ENCODE results near the gene LMBRD1. TPM values are rescaled to one million over a fixed set of nuclear protein-coding genes. Genes with fewer than 3 reads are reported as not detected.
"Not testable (repeated sequence)": the region's sequence is repeated elsewhere in the genome, so short reads cannot be mapped to it uniquely, and the experiment has no call there.

Gene LMBRD1
- total RNA-seq, 4 donors from 2014 or later = 41.6 to 66.0 (median 57.1) TPM

DNA sequence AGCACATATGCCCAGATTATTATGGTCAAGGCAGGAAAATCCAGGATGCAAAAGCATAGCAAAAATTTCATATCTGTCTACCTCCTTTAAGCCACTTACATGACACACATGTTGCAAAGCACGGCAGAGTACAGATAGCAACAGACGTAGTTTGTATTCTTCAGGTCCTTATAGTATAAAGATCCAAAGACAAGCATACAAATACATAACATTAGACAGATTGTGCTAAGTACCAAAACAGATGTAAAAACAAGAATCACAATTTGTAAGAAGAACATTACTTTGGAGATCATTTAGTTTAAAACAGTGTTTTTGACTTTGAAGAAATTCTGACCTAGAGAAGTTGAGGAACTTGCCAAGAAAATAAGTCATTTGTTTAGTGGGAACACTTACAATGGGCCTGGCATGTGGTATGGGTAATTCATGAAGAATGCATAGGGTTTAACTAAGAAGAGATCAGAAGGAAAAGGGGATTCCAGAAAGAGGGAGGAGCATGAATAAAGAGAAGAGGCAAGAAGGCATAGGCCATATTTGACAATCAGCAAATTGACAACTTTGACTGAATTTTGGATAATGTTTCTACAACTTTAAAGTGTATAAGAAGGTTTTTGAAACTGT is 30.6 kb upstream of the LMBRD1 start:
- ATAC-seq (ENCODE audit: low FRiP score) (no peak), DNase-seq (ENCODE audit: low spot score) (no peak)
- TF ChIP-seq, protein P1, sequence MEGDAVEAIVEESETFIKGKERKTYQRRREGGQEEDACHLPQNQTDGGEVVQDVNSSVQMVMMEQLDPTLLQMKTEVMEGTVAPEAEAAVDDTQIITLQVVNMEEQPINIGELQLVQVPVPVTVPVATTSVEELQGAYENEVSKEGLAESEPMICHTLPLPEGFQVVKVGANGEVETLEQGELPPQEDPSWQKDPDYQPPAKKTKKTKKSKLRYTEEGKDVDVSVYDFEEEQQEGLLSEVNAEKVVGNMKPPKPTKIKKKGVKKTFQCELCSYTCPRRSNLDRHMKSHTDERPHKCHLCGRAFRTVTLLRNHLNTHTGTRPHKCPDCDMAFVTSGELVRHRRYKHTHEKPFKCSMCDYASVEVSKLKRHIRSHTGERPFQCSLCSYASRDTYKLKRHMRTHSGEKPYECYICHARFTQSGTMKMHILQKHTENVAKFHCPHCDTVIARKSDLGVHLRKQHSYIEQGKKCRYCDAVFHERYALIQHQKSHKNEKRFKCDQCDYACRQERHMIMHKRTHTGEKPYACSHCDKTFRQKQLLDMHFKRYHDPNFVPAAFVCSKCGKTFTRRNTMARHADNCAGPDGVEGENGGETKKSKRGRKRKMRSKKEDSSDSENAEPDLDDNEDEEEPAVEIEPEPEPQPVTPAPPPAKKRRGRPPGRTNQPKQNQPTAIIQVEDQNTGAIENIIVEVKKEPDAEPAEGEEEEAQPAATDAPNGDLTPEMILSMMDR (IDR thresholded peaks at IDR 0.05) = no peak

DNA sequence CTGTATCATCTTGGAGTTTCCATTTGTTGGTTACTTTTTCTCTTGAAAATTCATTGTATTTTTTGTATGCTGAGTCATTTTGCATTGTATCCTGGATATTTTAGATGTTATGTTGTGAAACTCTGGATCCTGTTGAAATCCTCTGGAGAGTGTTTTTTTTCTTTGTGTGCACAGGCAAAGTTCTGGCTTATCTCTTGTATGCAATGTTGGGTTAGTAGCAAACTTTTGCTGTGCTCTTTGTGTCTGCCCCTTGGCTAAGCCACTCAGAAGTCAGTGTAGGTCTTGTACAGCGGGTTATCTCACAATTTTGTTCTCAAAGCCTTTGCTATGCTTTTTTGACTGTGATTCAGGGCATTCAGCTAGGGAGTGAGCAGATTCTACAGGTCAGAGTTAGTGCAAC is 29.1 kb upstream of the LMBRD1 start:
- TF ChIP-seq, protein P1 (IDR thresholded peaks at IDR 0.05) = no peak
- no peak for ATAC-seq (ENCODE audit: low FRiP score)
- DNase-seq (ENCODE audit: low spot score) = no peak

DNA sequence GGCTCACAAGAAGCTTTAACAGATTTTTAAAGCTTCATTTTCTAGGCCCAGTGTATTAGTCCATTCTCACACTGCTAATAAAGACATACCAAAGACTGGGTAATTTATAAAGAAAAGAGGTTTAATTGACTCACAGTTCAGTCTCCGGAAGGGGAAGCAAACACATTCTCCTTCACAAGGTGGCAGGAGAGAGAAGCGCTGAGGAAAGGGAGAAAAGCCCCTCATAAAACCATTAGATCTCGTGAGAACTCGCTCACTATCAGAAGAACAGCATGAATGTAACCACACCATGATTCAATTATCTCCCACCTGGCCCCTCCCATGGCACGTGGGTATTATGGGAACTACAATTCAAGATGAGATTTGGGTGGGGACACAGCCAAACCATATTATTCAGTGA is 27.5 kb upstream of the LMBRD1 start:
- DNase-seq (ENCODE audit: low spot score); ATAC-seq (ENCODE audit: low FRiP score): not testable (repeated sequence)

DNA sequence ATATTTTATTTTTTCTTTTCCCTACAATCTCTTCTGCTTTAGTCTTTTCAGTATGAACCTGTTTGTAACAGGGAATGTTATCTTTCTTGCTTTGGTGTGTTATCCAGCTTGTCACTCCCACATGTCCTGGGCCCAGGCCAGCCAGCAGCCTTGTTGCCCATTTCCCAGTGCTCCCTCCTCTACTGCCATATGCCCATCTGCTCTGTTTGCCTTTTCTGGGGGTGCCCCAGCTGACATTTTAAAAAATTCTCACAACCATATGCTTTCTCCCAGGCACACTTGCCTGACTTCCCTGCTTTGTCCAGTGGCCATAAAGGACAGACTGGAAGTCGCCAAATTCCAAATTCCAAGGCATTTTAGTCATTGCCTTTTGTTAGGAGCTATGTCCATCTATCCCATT is 23.6 kb upstream of the LMBRD1 start:
- no peak for ATAC-seq (ENCODE audit: low FRiP score)
- no peak for DNase-seq (ENCODE audit: low spot score)
- TF ChIP-seq, protein P1 (IDR thresholded peaks at IDR 0.05) = no peak

DNA sequence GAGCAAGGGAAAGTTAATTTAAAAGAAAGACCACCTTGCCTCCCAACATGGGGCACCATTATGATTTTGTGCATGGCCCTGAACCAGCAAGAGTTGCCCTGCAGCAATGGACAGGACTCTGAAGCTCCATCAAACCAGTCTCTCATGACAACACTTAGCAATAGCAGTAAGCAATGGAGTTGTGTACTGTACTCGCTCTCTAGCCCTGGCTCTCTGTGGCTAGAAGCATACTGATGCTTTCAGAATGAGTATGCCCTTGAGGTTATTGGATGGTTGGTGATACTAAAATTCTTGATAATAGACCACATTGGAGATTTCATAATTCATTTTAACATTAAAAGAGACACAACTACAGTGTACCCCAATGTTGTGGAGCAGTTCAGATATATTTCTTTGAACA is 23.2 kb upstream of the LMBRD1 start:
- DNase-seq (ENCODE audit: low spot score) (no peak), ATAC-seq (ENCODE audit: low FRiP score) (no peak)
- TF ChIP-seq, protein P1 (IDR thresholded peaks at IDR 0.05) = no peak

DNA sequence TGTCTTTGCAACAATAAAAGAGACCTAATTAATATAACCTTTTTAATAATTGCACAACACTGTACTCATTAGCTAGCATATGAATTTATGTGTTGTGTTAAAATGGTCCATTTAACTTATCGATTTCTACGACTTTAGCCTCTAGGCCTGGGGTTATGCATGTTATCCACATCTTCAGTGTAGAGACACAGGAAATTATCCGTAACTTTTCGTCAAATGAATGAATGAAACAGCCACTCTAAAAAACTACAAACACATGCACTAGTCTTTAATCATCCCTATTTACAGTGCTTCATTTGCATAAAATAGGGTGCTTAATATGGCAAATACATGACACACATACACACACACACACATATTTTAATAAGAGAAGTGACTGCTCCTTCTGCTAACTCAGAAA is 22.3 kb upstream of the LMBRD1 start:
- DNase-seq (ENCODE audit: low spot score) = no peak
- TF ChIP-seq, protein P1 (IDR thresholded peaks at IDR 0.05) = no peak
- no peak for ATAC-seq (ENCODE audit: low FRiP score)

DNA sequence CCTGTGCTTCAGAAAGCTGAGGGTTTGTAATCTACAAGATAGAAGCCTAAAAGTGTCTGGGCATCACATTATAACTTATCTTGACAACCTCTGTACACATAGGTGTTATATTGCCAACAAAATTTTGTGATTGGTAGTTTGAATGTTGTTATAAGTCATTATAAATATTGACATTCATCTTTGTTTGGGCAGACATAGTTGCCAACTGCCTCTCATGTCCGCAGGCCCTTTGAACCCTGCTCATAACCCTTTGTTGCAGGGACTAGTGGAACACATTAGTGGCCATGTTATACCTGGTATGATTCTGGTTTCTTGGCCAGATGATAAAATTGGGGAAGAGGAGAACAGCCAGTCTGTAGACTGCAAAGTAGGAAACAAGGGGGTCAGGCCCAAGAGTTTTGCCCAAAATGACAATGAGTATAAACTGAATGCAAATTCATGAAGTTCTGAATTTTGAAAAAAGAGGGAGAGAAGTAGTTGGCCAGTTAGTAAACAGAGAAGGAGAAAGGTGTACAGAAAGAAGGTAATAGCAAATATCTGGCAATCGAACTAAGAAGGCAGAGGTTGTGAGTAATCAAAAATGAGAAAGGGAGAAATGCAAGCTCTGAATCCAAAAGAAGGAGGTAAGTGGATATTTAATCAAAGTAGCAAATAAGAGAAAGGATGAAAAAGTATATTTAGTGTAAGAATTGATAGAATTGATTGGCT is 21.6 kb upstream of the LMBRD1 start:
- no peak for DNase-seq (ENCODE audit: low spot score)
- ATAC-seq (ENCODE audit: low FRiP score) = no peak
- TF ChIP-seq, protein P1 (IDR thresholded peaks at IDR 0.05) = no peak
